Measurements from ENCODE around the gene TENM4.

Gene TENM4

DNA sequence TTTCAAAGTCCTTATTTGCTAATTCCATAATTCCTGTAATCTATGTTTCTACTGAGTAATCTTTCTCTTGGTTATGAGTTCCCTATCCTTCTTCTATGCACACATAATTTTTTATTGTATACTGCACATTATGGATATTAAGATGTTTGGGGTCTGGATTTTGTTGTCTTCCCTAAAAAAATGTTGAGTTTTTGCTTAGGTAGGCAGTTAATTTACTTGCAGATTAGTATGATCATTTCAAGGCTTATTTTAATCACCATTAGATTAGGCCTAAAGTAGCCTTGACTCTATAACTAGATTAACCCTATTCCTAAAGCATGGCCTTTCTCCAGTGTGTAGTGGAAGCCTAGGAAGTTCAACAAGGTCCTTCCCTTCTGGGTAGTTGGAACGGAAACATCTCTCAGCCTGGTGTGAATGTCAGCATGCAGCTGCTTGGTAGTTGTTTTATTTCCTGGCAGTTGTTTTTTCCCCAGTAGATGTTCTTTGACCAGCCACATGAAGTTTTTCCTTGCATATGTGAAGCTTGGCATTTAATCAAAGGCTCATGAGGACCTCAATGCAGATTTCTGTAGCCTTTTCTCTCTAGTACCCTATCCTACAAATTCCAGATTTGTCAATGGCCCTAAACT lies 446.9 kb downstream of the TENM4 start:
- ATAC-seq = no peak
- TF ChIP-seq TCF4 (CRISPR knock-in tag; IDR thresholded peaks at IDR 0.05; ENCODE audit: borderline replicate concordance) = no peak
- no peak for TF ChIP-seq CSDC2 (CRISPR knock-in tag; IDR thresholded peaks at IDR 0.05)
- TF ChIP-seq ZFP3 (CRISPR knock-in tag; IDR thresholded peaks at IDR 0.05) = no peak
- TF ChIP-seq ESRRG (CRISPR knock-in tag; IDR thresholded peaks at IDR 0.05) = no peak
- TF ChIP-seq ARNTL (CRISPR knock-in tag; IDR thresholded peaks at IDR 0.05; ENCODE audit: borderline replicate concordance, low read depth) = no peak
- TF ChIP-seq RARB (CRISPR knock-in tag; IDR thresholded peaks at IDR 0.05) = no peak
- no peak for TF ChIP-seq ZNF70 (CRISPR knock-in tag; IDR thresholded peaks at IDR 0.05)
- TF ChIP-seq PPARA (CRISPR knock-in tag; IDR thresholded peaks at IDR 0.05; ENCODE audit: borderline replicate concordance) = no peak

DNA sequence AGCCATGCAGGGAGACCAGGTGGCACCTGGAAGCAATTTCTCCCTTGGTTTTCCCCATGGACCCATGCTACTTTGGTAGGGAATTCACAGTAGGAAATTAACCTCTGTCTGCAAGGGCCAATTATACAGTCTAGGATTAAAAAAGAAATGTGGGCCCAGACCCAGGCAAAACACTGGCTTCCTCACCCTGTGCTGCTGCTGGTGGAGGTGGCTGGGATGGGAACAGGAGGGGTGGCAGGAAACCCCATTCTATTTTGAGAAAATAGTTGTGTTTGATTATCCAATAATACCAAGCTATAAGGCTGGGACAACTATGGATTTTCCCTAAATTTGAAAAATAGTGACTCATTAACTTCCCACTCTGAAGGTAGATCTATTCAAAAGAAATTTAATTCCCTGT lies 449.1 kb downstream of the TENM4 start:
- TF ChIP-seq, protein P1, sequence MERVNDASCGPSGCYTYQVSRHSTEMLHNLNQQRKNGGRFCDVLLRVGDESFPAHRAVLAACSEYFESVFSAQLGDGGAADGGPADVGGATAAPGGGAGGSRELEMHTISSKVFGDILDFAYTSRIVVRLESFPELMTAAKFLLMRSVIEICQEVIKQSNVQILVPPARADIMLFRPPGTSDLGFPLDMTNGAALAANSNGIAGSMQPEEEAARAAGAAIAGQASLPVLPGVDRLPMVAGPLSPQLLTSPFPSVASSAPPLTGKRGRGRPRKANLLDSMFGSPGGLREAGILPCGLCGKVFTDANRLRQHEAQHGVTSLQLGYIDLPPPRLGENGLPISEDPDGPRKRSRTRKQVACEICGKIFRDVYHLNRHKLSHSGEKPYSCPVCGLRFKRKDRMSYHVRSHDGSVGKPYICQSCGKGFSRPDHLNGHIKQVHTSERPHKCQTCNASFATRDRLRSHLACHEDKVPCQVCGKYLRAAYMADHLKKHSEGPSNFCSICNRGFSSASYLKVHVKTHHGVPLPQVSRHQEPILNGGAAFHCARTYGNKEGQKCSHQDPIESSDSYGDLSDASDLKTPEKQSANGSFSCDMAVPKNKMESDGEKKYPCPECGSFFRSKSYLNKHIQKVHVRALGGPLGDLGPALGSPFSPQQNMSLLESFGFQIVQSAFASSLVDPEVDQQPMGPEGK (CRISPR knock-in tag; IDR thresholded peaks at IDR 0.05; ENCODE audit: borderline replicate concordance) = no peak
- no peak for TF ChIP-seq ARNTL (CRISPR knock-in tag; IDR thresholded peaks at IDR 0.05; ENCODE audit: borderline replicate concordance, low read depth)
- TF ChIP-seq OSR1 (CRISPR knock-in tag; IDR thresholded peaks at IDR 0.05) = no peak
- TF ChIP-seq, protein P2, sequence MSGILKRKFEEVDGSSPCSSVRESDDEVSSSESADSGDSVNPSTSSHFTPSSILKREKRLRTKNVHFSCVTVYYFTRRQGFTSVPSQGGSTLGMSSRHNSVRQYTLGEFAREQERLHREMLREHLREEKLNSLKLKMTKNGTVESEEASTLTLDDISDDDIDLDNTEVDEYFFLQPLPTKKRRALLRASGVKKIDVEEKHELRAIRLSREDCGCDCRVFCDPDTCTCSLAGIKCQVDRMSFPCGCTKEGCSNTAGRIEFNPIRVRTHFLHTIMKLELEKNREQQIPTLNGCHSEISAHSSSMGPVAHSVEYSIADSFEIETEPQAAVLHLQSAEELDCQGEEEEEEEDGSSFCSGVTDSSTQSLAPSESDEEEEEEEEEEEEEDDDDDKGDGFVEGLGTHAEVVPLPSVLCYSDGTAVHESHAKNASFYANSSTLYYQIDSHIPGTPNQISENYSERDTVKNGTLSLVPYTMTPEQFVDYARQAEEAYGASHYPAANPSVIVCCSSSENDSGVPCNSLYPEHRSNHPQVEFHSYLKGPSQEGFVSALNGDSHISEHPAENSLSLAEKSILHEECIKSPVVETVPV (CRISPR knock-in tag; IDR thresholded peaks at IDR 0.05) = no peak
- no peak for TF ChIP-seq ZFP3 (CRISPR knock-in tag; IDR thresholded peaks at IDR 0.05)
- no peak for TF ChIP-seq PPARA (CRISPR knock-in tag; IDR thresholded peaks at IDR 0.05; ENCODE audit: borderline replicate concordance)
- TF ChIP-seq ZNF565 (CRISPR knock-in tag; conservative IDR thresholded peaks at IDR 0.05; ENCODE audit: low read depth) = no peak
- TF ChIP-seq ESRRG (CRISPR knock-in tag; IDR thresholded peaks at IDR 0.05) = no peak
- TF ChIP-seq, protein P3, sequence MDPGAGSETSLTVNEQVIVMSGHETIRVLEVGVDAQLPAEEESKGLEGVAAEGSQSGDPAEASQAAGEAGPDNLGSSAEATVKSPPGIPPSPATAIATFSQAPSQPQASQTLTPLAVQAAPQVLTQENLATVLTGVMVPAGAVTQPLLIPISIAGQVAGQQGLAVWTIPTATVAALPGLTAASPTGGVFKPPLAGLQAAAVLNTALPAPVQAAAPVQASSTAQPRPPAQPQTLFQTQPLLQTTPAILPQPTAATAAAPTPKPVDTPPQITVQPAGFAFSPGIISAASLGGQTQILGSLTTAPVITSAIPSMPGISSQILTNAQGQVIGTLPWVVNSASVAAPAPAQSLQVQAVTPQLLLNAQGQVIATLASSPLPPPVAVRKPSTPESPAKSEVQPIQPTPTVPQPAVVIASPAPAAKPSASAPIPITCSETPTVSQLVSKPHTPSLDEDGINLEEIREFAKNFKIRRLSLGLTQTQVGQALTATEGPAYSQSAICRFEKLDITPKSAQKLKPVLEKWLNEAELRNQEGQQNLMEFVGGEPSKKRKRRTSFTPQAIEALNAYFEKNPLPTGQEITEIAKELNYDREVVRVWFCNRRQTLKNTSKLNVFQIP (CRISPR knock-in tag; IDR thresholded peaks at IDR 0.05; ENCODE audit: borderline replicate concordance, low read depth) = no peak
- TF ChIP-seq ZNF70 (CRISPR knock-in tag; IDR thresholded peaks at IDR 0.05) = no peak
- no peak for TF ChIP-seq BACH2 (CRISPR knock-in tag; IDR thresholded peaks at IDR 0.05; ENCODE audit: borderline replicate concordance)
- no peak for TF ChIP-seq ZFP30 (CRISPR knock-in tag; IDR thresholded peaks at IDR 0.05)
- no peak for TF ChIP-seq TOX (CRISPR knock-in tag; IDR thresholded peaks at IDR 0.05; ENCODE audit: borderline replicate concordance)
- TF ChIP-seq ZNF8 (CRISPR knock-in tag; IDR thresholded peaks at IDR 0.05) = no peak
- TF ChIP-seq GLIS3 (CRISPR knock-in tag; IDR thresholded peaks at IDR 0.05) = no peak
- TF ChIP-seq, protein P4, sequence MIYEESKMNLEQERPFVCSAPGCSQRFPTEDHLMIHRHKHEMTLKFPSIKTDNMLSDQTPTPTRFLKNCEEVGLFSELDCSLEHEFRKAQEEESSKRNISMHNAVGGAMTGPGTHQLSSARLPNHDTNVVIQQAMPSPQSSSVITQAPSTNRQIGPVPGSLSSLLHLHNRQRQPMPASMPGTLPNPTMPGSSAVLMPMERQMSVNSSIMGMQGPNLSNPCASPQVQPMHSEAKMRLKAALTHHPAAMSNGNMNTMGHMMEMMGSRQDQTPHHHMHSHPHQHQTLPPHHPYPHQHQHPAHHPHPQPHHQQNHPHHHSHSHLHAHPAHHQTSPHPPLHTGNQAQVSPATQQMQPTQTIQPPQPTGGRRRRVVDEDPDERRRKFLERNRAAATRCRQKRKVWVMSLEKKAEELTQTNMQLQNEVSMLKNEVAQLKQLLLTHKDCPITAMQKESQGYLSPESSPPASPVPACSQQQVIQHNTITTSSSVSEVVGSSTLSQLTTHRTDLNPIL (CRISPR knock-in tag; IDR thresholded peaks at IDR 0.05; ENCODE audit: low read depth) = no peak
- no peak for ATAC-seq

DNA sequence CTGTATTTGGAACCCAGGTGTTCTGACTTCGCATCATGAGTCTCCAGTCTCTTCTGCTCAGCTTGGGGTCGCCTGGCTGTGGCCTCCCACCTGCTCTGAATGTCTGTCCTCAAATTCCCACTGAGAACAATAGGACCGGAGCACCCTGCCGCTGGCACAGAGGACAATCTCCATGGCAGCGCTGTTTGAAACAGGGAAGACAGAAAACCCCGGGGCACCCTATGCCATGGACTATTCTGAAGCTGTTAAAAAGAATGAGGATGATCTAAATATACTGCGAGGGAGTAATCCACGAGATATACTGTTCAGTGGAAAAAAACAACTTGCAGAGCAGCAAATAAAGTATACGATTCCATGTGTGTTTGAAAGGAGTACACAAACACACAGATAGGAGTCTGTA lies 450.6 kb downstream of the TENM4 start:
- ATAC-seq = no peak
- TF ChIP-seq, protein P5, sequence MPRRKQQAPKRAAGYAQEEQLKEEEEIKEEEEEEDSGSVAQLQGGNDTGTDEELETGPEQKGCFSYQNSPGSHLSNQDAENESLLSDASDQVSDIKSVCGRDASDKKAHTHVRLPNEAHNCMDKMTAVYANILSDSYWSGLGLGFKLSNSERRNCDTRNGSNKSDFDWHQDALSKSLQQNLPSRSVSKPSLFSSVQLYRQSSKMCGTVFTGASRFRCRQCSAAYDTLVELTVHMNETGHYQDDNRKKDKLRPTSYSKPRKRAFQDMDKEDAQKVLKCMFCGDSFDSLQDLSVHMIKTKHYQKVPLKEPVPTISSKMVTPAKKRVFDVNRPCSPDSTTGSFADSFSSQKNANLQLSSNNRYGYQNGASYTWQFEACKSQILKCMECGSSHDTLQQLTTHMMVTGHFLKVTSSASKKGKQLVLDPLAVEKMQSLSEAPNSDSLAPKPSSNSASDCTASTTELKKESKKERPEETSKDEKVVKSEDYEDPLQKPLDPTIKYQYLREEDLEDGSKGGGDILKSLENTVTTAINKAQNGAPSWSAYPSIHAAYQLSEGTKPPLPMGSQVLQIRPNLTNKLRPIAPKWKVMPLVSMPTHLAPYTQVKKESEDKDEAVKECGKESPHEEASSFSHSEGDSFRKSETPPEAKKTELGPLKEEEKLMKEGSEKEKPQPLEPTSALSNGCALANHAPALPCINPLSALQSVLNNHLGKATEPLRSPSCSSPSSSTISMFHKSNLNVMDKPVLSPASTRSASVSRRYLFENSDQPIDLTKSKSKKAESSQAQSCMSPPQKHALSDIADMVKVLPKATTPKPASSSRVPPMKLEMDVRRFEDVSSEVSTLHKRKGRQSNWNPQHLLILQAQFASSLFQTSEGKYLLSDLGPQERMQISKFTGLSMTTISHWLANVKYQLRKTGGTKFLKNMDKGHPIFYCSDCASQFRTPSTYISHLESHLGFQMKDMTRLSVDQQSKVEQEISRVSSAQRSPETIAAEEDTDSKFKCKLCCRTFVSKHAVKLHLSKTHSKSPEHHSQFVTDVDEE (CRISPR knock-in tag; IDR thresholded peaks at IDR 0.05) = no peak
- no peak for TF ChIP-seq RARB (CRISPR knock-in tag; IDR thresholded peaks at IDR 0.05)
- TF ChIP-seq, protein P4 (CRISPR knock-in tag; IDR thresholded peaks at IDR 0.05; ENCODE audit: low read depth) = no peak
- TF ChIP-seq CSDC2 (CRISPR knock-in tag; IDR thresholded peaks at IDR 0.05) = no peak
- no peak for TF ChIP-seq ZNF70 (CRISPR knock-in tag; IDR thresholded peaks at IDR 0.05)
- TF ChIP-seq ISL1 (CRISPR knock-in tag; IDR thresholded peaks at IDR 0.05) = no peak
- no peak for TF ChIP-seq ZNF565 (CRISPR knock-in tag; conservative IDR thresholded peaks at IDR 0.05; ENCODE audit: low read depth)
- TF ChIP-seq ESRRG (CRISPR knock-in tag; IDR thresholded peaks at IDR 0.05) = no peak
- TF ChIP-seq TCF4 (CRISPR knock-in tag; IDR thresholded peaks at IDR 0.05; ENCODE audit: borderline replicate concordance) = no peak
- no peak for TF ChIP-seq ZNF8 (CRISPR knock-in tag; IDR thresholded peaks at IDR 0.05)
- TF ChIP-seq GLIS3 (CRISPR knock-in tag; IDR thresholded peaks at IDR 0.05) = no peak
- no peak for TF ChIP-seq PPARA (CRISPR knock-in tag; IDR thresholded peaks at IDR 0.05; ENCODE audit: borderline replicate concordance)
- no peak for TF ChIP-seq ZC3H10 (CRISPR knock-in tag; IDR thresholded peaks at IDR 0.05)
- TF ChIP-seq, protein P1 (CRISPR knock-in tag; IDR thresholded peaks at IDR 0.05; ENCODE audit: borderline replicate concordance) = no peak
